DMS79 (cell line): ENCODE data around the gene CNFN.

Source experiments
- DNase-seq: peaks from one replicate; lab custom pipeline; 2025; lab: John Stamatoyannopoulos, UW

Gene CNFN

DNA sequence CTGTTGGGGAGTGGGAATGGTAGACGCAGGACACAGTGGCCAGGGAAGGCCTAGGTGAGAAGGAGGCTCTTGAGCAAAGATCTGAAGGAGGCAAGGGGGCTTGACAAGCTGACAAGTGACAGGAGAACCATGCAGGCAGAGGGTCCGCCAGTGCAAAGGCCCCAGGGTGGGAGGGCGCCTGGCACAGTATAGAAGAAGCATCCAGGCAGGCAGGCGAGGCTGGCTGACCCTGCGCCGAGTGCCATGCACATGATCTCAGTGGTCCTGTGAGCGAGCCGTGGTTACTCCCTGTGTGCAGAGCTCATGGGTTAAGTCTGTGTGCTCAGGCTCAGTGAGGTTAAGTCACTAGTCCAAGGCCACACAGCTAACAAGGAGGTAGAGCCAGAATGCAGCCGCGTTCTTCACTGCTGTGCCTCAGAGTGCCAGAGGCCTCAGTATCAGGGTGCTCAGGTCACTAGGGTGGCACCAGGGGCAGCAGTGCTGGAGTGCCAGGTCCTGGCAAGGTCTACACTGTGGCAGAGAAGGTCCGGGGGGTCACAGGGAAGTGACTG, 15.2 kb downstream of the CNFN start:
- no peak for DNase-seq

- no peak for DNase-seq
These were observed 19.4 kb downstream of the CNFN start for GRCh38 chr19:42370626-42371175.

DNA sequence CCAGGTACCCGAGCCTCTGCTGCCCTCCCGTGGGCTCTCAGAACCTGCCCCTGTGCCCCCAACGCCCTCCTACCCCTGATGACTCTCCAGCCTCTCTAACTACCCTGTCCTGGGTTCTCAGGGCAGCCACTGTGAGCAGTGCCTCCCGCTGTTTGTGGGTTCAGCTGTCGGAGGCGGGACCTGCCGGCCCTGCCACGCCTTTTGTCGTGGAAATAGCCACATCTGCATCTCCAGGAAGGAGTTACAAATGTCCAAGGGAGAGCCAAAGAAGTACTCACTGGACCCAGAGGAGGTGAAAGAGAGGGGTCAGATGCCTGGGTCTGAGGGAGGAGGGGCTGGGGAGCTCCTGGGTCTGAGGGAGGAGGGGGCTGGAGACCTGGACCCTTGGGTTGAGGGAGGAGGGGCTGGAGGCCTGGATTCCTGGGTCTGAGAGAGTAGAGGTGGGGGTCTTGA, 20.0 kb downstream of the CNFN start:
- no peak for DNase-seq

DNA sequence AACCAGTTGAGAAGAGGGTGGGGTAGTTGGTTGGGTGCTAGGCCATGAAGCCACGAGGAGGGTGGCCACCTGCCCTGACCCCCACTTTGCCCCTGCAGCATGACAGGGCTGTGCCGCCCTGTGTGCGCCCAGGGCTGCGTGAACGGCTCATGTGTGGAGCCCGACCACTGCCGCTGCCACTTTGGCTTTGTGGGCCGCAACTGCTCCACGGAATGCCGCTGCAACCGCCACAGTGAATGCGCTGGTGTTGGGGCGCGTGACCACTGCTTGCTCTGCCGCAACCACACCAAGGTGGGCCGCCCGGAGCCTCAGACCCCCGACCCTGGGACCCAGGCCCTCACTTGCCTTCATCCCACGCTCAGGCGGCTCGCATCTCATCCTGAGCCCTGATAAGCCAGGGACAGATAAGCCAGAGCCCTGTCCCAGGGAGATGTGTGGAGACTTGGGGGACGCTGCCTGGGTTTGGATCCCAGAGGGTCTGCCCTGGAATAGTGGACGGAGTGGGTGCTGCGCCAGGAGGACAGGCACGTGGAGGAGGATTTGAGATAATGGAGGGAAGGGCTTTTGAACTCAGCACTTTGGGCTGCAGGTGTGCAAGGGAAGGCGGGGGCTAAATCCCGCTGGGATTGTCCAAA, 20.5 kb downstream of the CNFN start:
- no peak for DNase-seq

GRCh38 chr19:42368765-42369164, 21.3 kb downstream of the CNFN start:
- DNase-seq = no peak

- no peak for DNase-seq
These were observed 21.7 kb downstream of the CNFN start for GRCh38 chr19:42368360-42368759.

DNA sequence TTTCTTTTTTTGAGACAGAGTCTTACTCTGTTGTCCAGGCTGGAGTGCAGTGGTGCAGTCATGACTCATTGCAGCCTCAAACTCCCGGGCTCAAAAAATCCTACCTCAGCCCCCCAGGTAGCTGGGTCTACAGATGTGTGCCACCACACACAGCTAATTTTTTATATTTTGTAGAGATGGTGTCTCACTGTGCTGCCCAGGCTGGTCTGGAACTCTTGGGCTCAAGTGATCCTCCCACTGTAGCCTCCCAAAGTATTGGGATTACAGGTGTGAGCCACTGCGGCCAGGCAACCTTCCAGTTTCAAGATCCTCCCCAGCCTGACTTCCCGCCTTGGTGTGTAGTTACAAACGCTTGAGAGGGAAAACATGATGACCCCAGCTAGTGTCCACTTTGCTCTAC, 22.2 kb downstream of the CNFN start:
- DNase-seq = no peak

DNA sequence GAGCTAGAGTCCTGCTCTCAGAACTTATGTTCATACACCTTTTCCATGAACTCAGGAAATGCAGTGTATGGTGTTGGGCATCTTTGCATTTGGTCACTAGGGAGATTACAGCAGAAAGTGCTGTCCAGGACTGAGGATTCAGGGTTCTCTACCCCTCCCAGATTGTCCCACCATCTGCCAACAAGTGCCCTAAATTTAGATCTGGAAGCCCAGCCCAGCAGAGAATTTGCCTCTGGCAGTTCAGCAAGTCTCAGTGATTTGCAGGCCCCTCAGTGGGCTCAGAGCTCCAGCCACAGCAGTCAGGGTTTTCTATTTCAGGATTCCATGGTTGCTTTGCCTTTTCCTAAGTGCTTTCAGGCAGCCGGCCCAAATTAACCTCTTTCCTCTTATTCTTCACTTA, 23.4 kb downstream of the CNFN start:
- no peak for DNase-seq

DNA sequence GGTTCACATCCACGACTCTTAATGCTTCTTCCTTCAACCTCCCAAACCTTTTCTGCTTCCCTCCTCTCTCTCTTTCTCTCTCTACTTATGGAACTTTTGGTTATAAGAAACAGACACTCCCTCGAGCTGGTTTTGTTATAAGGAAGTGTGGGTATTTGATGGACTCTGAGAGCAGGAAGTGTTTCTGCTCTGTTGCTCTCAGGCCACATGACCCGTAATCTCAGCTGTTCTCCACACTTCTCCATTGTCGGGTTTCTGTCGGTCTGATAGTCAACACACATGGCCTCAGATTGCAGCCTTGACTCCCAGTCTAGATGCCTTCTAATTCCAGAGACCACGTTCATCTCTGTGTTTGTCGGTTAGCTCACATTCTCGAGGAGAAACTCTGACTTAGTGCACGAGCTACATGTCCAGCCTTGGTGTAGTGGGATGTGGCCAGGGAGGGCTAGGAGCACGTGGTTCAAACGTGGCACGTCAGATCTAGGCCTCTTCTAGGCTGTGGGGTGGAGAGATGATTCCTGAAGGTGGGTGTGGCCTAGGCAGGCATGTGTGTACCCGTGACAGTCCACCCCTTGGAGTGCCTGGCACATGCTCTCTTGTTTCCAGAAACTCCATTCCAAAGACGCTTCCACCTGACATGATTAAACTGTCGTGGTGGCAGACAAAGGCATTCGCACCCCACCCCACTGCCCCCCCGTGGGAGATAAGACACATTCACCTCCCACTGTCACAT, 26.3 kb downstream of the CNFN start:
- DNase-seq = no peak

GRCh38 chr19:42362891-42363440, 27.1 kb downstream of the CNFN start:
- no peak for DNase-seq

DNA sequence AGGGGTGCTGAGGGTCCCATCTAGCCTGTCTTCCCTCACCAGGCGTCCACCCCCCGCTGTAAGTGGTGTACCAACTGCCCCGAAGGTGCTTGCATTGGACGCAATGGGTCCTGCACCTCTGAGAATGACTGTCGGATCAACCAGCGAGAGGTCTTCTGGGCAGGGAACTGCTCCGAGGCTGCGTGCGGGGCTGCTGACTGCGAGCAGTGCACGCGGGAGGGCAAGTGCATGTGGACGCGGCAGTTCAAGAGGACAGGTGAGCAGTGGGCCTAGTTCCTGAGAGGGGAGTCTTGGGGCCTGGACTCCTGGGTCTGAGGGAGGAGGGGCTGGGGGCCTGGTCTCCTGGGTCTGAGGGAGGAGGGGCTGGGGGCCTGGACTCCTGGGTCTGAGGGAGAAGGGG, 27.8 kb downstream of the CNFN start:
- no peak for DNase-seq

- DNase-seq = no peak
These were observed 28.6 kb downstream of the CNFN start for GRCh38 chr19:42361545-42361910.

DNA sequence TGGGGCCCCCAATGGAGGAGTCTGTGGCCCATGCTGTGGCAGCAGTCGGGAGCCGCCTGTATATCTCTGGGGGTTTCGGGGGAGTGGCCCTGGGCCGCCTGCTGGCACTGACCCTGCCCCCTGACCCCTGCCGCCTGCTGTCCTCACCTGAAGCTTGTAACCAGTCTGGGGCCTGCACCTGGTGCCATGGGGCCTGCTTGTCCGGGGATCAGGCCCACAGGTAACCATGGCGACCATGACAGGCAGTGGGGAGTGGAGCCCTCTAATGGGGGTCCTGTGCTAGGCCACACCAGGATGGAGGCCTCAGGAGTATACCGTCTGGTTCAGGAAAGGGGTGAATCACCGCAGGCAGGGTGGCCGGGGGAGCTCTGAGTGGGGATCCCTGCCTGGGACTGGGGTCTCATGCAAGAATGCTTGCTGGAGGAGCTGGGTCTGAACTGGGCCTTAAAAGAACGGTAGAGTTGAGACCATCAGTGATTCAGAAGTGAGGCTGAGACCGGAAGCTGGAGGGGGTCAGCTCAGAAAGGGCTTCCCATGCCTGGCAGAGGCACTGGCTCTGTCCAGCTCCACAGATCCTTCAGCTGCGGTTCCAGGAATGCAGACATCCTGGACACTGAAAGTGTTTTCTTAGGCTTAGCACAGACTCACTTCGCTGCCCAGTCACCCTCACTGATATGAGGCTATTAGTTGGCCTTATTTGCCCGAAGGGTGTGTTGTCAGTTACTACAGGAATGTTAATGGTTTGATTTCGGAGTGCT, 29.1 kb downstream of the CNFN start:
- no peak for DNase-seq

GRCh38 chr19:42357290-42357689, 32.8 kb downstream of the CNFN start:
- DNase-seq = no peak

DNA sequence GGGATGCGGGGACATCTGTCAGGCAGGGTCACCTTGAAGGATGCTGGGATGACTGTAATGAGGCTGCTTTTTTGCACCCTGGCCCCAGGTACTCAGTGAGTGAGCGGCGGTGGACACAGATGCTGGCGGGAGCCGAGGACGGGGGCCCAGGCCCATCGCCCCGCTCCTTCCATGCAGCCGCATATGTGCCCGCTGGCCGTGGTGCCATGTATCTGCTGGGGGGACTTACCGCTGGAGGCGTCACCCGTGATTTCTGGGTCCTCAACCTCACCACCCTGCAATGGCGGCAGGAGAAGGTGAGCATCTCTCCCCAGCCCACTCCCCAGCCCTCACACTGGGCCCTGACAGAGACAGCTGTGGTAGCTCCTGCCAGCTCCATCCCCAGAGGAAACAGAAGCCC, 33.4 kb downstream of the CNFN start:
- no peak for DNase-seq

GRCh38 chr19:42355896-42356295, 34.2 kb downstream of the CNFN start:
- no peak for DNase-seq

- DNase-seq = no peak
These were observed 36.6 kb downstream of the CNFN start for GRCh38 chr19:42353341-42354015.

DNA sequence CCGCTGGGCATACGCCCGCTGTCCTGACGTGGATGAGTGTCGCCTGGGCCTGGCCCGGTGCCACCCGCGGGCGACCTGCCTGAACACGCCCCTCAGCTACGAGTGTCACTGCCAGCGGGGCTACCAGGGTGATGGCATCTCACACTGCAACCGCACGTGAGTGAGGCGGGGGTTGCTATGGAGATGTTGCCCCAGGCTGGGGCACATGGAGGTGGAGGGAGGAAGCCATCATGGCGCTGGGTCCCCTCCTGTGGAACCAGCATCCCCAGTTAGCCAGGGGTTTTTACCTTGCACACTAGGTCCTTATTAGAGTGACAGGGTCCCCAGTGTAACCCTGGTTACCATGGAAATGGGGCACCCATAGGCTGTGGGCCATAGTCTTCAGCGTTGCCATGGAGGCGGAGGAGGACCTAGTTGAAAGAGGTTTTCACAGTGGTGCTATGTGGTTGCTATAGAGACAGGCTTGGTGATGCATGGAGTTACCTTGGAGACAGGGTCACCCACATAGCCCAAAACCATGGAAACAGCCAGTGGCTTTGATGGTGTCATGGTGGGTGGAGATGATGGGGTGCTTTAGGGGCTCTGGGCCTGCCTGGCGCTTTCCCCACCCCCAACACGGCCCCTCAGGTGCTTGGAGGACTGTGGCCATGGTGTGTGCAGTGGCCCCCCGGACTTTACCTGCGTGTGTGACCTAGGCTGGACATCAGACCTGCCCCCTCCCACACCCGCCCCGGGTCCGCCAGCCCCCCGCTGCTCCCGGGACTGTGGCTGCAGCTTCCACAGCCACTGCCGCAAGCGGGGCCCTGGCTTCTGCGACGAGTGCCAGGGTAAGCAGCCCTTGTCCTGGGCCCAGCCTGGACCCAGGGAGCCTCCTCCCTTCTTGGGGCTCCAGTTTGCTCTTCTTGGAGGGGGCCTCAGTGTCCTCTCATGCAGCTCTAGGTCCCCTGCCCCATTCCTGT, 37.5 kb downstream of the CNFN start:
- peak; percentile 99 for DNase-seq

DNA sequence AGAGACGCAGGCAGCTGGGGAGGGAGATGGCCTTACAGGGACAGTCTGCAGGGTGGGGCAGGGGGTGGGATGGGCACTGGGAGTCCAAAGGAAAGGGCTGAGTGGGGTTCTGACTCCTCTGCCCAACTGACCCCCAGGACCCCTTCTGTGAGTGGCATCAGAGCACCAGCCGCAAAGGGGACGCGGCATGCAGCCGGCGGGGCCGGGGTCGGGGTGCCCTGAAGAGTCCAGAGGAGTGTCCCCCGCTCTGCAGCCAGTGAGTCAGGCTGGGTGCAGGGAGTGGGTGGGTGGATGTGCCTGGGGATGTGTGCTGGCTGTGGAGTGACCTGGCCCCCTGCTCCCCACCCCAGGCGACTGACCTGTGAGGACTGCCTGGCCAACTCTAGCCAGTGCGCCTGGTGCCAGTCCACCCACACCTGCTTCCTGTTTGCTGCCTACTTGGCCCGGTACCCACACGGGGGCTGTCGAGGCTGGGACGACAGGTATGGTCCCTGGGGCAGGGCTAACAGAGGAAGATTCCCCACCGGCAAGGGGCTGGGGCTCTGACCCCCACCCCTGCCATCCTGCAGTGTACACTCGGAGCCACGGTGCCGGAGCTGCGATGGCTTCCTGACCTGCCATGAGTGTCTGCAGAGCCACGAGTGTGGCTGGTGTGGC, 38.9 kb downstream of the CNFN start:
- DNase-seq = no peak

DNA sequence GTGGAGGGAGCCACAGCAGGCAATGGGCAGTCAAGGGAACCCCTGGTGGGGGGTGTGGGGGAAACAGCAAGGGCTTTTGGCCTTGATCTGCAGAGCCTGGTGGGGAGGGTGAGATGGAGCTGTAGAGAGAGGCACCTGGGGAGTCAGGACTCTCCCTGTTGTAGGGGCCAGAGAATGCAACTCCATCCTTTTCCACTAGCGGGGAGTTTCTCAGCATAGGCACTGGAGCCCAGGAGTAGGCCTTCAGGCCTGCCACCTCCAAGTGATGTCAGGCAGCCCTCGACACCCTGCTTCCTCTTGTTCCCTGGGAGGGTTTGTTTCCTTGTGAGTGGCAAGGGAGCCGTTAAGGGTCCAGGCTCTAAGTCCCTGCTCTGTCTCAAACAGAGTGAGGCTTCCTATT, 39.7 kb downstream of the CNFN start:
- no peak for DNase-seq
